Measurements from ENCODE around the gene FUT1. TPM values are rescaled to one million over a fixed set of nuclear protein-coding genes. Genes with fewer than 3 reads are reported as not detected.
"Not testable (repeated sequence)": the region's sequence is repeated elsewhere in the genome, so short reads cannot be mapped to it uniquely, and the experiment has no call there.

Gene FUT1
- total RNA-seq, 8 experiments from 2014 or later: 0.13 to 3.7 (median 0.47) TPM

DNA sequence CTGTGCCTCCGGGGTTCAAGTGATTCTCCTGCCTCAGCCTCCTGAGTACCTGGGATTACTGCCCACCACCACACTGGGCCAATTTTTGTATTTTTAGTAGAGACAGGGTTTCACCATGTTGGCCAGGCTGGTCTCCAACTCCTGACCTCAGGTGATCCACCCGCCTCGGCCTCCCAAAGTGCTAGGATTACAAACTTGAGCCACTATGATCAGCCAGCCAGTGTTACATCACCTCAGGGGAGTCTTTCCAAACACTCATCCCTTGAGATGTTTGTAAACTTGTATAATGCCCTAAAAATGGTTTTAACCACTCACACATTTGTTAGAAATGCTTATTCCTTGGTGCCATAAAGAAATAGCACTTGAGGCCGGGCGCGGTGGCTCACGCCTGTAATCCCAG lies 34.0 kb upstream of the FUT1 start:
- not testable (repeated sequence) for H3K4me1 ChIP-seq (replicated peaks in 1 of 2); H3K27ac ChIP-seq; H3K4me3 ChIP-seq; ATAC-seq (replicated peaks in 6 of 8)
- 20 to 100% (median 100%) methylated on average over 1 to 5 of the region's 7 CpGs; no CpG with 5 or more reads in 5 of the 10 experiments for WGBS, 10 experiments
- in situ Hi-C loops (cut with MboI; ENCODE audit: low pct_unique_long_range_greater_than_20kb in 2 of 9, low sequenced_read_pairs in 9 of 9, unreplicated experiment in 9 of 9): loop anchor here in 7 of 9 experiments (10.0 to 25.0 kb wide), 2 partner anchors 58 to 176 kb away; partner anchors contain the start of genes BAX (in 6 of the 7) and FTL (in 6 of the 7)

DNA sequence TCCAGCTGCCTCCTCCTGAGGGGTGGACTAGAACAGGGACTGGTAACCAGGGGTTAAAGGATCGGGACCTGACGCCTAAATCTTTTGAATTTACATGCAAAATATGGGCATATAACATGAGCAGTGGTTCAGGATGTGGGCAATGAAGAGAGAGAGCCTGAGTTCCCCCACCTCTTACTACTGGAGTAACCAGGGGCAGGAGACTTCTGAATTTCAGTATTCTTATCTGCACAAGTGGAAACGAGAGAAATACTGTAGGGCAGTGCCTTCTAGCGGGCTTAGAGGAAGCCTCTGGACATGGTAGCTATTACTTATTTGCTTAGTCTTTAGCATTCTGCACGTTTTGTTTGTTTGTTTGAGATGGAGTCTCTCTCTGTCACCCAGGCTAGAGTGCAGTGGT lies 32.1 kb upstream of the FUT1 start:
- 22 to 78% (median 50%) methylated on average over 1 to 4 of the region's 5 CpGs; no CpG with 5 or more reads in 4 of the 10 experiments for WGBS, 10 experiments
- ATAC-seq (replicated peaks in 6 of 8): no peak
- no peak overlapping the region for H3K4me3 ChIP-seq
- in situ Hi-C loops (cut with MboI; ENCODE audit: low pct_unique_long_range_greater_than_20kb in 2 of 9, low sequenced_read_pairs in 9 of 9, unreplicated experiment in 9 of 9): loop anchor here in 7 of 9 experiments (10.0 to 25.0 kb wide), 2 partner anchors 60 to 178 kb away; partner anchors contain the start of genes BAX (in 6 of the 7) and FTL (in 6 of the 7)
- peaks cover 10% of the 10 kb centered on the region in 2 donors for H3K4me1 ChIP-seq (replicated peaks in 1 of 2)
- H3K27ac ChIP-seq: no peak overlapping the region

- peaks cover 10% of the 10 kb centered on the region in 2 donors for H3K4me1 ChIP-seq (replicated peaks in 1 of 2)
- peak in 5 of 8 experiments; percentile 79 to 88 (median 86) for ATAC-seq (replicated peaks in 6 of 8)
- in situ Hi-C loops (cut with MboI; ENCODE audit: low pct_unique_long_range_greater_than_20kb in 2 of 9, low sequenced_read_pairs in 9 of 9, unreplicated experiment in 9 of 9): loop anchor here in 7 of 9 experiments (10.0 to 25.0 kb wide), 2 partner anchors 64 to 181 kb away; partner anchors contain the start of genes BAX (in 6 of the 7) and FTL (in 6 of the 7)
- peak overlapping the region; percentile 25 to 63 for H3K27ac ChIP-seq
- 0 to 93% (median 42%) methylated on average over 1 to 8 of the region's 14 CpGs for WGBS, 10 experiments
- H3K4me3 ChIP-seq: no peak overlapping the region
These were observed 28.4 kb upstream of the FUT1 start for GRCh38 chr19:48780631-48781391.

GRCh38 chr19:48779636-48780035 lies 27.2 kb upstream of the FUT1 start:
- H3K27ac ChIP-seq: no peak overlapping the region
- in situ Hi-C loops (cut with MboI; ENCODE audit: low pct_unique_long_range_greater_than_20kb in 2 of 9, low sequenced_read_pairs in 9 of 9, unreplicated experiment in 9 of 9): loop anchor here in 7 of 9 experiments (10.0 to 25.0 kb wide), 2 partner anchors 65 to 183 kb away; partner anchors contain the start of genes BAX (in 6 of the 7) and FTL (in 6 of the 7)
- 0 to 100% (median 67%) methylated on average over 1 of the region's 1 CpG; no CpG with 5 or more reads in 5 of the 10 experiments for WGBS, 10 experiments
- H3K4me1 ChIP-seq (replicated peaks in 1 of 2): peaks cover 10% of the 10 kb centered on the region in 2 donors
- ATAC-seq (replicated peaks in 6 of 8): no peak
- no peak overlapping the region for H3K4me3 ChIP-seq

- no peak overlapping the region for H3K4me3 ChIP-seq
- ATAC-seq (replicated peaks in 6 of 8): no peak
- H3K4me1 ChIP-seq (replicated peaks in 1 of 2): peaks cover 10% of the 10 kb centered on the region in 2 donors
- in situ Hi-C loops (cut with MboI; ENCODE audit: low pct_unique_long_range_greater_than_20kb in 2 of 9, low sequenced_read_pairs in 9 of 9, unreplicated experiment in 9 of 9): loop anchor here in 6 of 9 experiments (25.0 kb wide), 1 partner anchor 185 kb away; the partner anchor contains the start of genes BAX (in 6 of the 6) and FTL (in 6 of the 6)
- H3K27ac ChIP-seq: no peak overlapping the region
- WGBS, 10 experiments: 100% methylated on average over 1 to 2 of the region's 12 CpGs; no CpG with 5 or more reads in 8 of the 10 experiments
These were observed 25.3 kb upstream of the FUT1 start for GRCh38 chr19:48777720-48778119.

GRCh38 chr19:48777139-48777538 lies 24.7 kb upstream of the FUT1 start:
- H3K4me3 ChIP-seq: no peak overlapping the region
- WGBS, 10 experiments: 78 to 100% (median 90%) methylated on average over 1 to 5 of the region's 5 CpGs; no CpG with 5 or more reads in 5 of the 10 experiments
- H3K27ac ChIP-seq: no peak overlapping the region
- in situ Hi-C loops (cut with MboI; ENCODE audit: low pct_unique_long_range_greater_than_20kb in 2 of 9, low sequenced_read_pairs in 9 of 9, unreplicated experiment in 9 of 9): loop anchor here in 6 of 9 experiments (25.0 kb wide), 1 partner anchor 185 kb away; the partner anchor contains the start of genes BAX (in 6 of the 6) and FTL (in 6 of the 6)
- no peak for ATAC-seq (replicated peaks in 6 of 8)
- H3K4me1 ChIP-seq (replicated peaks in 1 of 2): peaks cover 10% of the 10 kb centered on the region in 2 donors

- ATAC-seq (replicated peaks in 6 of 8): peak in 2 of 8 experiments; percentile 51 to 65
These were observed 20.1 kb upstream of the FUT1 start for GRCh38 chr19:48772503-48772953.

GRCh38 chr19:48770734-48771472 lies 18.5 kb upstream of the FUT1 start:
- Histone ChIP-seq H3K27ac (no peak overlapping the region), H3K4me3 (no peak overlapping the region), H3K4me1 (replicated peaks in 1 of 2) (no peaks in the 10 kb centered on the region)
- 24 to 100% (median 71%) methylated on average over 1 to 13 of the region's 20 CpGs; no CpG with 5 or more reads in 2 of the 10 experiments for WGBS, 10 experiments
- ATAC-seq (replicated peaks in 6 of 8): no peak
- in situ Hi-C loops (cut with MboI; ENCODE audit: low pct_unique_long_range_greater_than_20kb in 2 of 9, low sequenced_read_pairs in 9 of 9, unreplicated experiment in 9 of 9): no loop called here

More at GRCh38 chr19:48772503-48772953, 20.1 kb upstream of the FUT1 start:
- Histone ChIP-seq H3K4me1 (replicated peaks in 1 of 2) (no peaks in the 10 kb centered on the region), H3K27ac (no peak overlapping the region), H3K4me3 (no peak overlapping the region)
- WGBS, 10 experiments: 45 to 100% (median 88%) methylated on average over 1 to 10 of the region's 13 CpGs; no CpG with 5 or more reads in 2 of the 10 experiments
- in situ Hi-C loops (cut with MboI; ENCODE audit: low pct_unique_long_range_greater_than_20kb in 2 of 9, low sequenced_read_pairs in 9 of 9, unreplicated experiment in 9 of 9): no loop called here

GRCh38 chr19:48770266-48770665 lies 17.8 kb upstream of the FUT1 start:
- H3K4me3 ChIP-seq: no peak overlapping the region
- in situ Hi-C loops (cut with MboI; ENCODE audit: low pct_unique_long_range_greater_than_20kb in 2 of 9, low sequenced_read_pairs in 9 of 9, unreplicated experiment in 9 of 9): no loop called here
- no peak overlapping the region for H3K27ac ChIP-seq
- ATAC-seq (replicated peaks in 6 of 8): peak in 1 of 8 experiments; percentile 26
- 0 to 100% (median 65%) methylated on average over 1 to 7 of the region's 7 CpGs; no CpG with 5 or more reads in 1 of the 10 experiments for WGBS, 10 experiments
- no peaks in the 10 kb centered on the region for H3K4me1 ChIP-seq (replicated peaks in 1 of 2)

DNA sequence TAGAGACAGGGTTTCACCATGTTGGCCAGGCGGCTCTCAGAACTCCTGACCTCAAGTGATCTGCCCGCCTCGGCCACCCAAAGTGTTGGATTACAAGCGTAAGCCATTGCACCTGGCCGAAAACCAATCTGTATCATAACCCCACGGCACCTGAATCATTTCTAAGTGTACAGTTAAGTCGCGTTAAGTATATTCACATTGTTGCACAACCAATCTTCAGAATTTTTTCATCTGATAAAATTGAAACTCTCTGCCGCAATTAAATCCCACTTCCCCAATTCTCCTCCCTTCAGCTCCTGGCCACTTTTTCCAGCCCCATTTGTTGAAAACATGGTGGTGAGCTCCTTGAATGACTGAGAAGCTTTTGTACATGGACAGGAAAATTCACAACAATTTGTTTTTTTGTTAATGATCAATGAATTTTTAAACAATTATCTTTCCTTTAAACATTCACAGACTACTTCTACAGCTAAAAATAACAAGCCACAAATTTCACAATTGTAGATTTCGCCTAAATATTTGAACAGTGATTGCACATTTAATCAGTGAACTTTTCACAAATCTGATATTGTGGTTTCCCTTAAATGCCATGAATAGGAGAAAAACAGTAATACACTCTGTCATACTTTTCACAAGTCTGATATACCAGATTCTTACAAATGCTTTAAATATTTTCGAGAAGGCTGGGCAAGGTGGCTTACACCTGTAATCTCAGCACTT lies 16.7 kb upstream of the FUT1 start:
- ATAC-seq (replicated peaks in 6 of 8): no peak
- no peak overlapping the region for H3K4me3 ChIP-seq
- 66 to 94% (median 82%) methylated on average over 3 to 11 of the region's 11 CpGs for WGBS, 10 experiments
- no peaks in the 10 kb centered on the region for H3K4me1 ChIP-seq (replicated peaks in 1 of 2)
- H3K27ac ChIP-seq: no peak overlapping the region
- in situ Hi-C loops (cut with MboI; ENCODE audit: low pct_unique_long_range_greater_than_20kb in 2 of 9, low sequenced_read_pairs in 9 of 9, unreplicated experiment in 9 of 9): no loop called here

DNA sequence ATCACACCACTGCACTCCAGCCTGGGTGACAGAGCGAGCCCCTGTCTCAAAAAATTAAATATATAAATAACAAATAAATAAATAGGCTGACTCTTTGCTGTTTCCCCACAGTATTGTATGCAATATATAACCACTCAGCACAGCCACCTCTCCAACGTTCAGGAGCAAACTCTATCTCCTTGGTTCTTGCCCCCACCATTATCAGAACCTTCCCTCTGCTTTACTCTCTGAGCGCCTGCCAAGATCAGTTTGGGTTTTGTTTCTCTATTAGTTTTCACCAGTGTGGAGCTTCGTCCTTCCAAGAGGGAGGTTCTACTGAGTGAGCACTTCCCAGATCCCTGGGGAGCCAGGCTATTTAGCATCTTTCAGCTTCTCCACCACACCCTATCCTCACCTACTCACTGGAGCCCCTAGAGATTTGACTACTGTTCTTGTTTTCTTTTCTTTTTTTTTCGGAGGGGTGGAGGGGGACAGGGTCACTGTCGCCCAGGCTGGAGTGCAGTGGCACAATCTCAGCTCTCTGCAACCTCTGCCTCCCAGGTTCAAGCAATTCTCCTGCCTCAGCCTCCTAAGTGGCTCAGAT lies 15.8 kb upstream of the FUT1 start:
- in situ Hi-C loops (cut with MboI; ENCODE audit: low pct_unique_long_range_greater_than_20kb in 2 of 9, low sequenced_read_pairs in 9 of 9, unreplicated experiment in 9 of 9); H3K27ac ChIP-seq; H3K4me3 ChIP-seq; H3K4me1 ChIP-seq (replicated peaks in 1 of 2): not testable (repeated sequence)
- ATAC-seq (replicated peaks in 6 of 8): peak in 3 of 8 experiments; percentile 71 to 90 (median 76)
- 0 to 71% (median 34%) methylated on average over 1 to 4 of the region's 6 CpGs; no CpG with 5 or more reads in 1 of the 10 experiments for WGBS, 10 experiments

DNA sequence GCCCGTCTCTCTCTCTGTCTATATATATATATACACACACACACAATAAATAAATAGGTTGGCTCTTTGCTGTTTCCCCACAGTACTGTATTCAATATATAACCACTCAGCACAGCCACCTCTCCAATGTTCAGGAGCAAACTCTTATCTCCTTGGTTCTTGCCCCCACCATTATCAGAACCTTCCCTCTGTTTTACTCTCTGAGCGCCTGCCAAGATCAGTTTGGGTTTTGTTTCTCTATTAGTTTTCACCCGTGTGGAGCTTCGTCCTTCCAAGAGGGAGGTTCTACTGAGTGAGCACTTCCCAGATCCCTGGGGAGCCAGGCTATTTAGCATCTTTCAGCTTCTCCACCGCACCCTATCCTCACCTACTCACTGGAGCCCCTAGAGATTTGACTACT lies 13.4 kb upstream of the FUT1 start:
- peak in 1 of 8 experiments; percentile 29 for ATAC-seq (replicated peaks in 6 of 8)
- WGBS, 10 experiments: 0 to 53% (median 28%) methylated on average over 1 to 4 of the region's 5 CpGs; no CpG with 5 or more reads in 5 of the 10 experiments
- H3K4me1 ChIP-seq (replicated peaks in 1 of 2); H3K4me3 ChIP-seq; in situ Hi-C loops (cut with MboI; ENCODE audit: low pct_unique_long_range_greater_than_20kb in 2 of 9, low sequenced_read_pairs in 9 of 9, unreplicated experiment in 9 of 9); H3K27ac ChIP-seq: not testable (repeated sequence)

All from motor neuron (in vitro differentiated cells).